Keratinocyte (primary cell): ENCODE data around the gene IL27RA. TPM values are rescaled to one million over a fixed set of nuclear protein-coding genes. Genes with fewer than 3 reads are reported as not detected.

Experiments used
- DNase-seq: peaks from one replicate; pipeline ENCODE4 v3.0.0-alpha.2; 2011; ENCODE audit warnings: low read depth, missing footprints, low spot score
- FAIRE-seq: peaks from 2 replicates; lab custom pipeline; 2011; peaks lifted over from hg19 to GRCh38; lab: Jason Lieb, UNC
- H2AFZ ChIP-seq: 2 replicates; pipeline ENCODE4 v1.6.0; 2012; ENCODE audit warnings: low read length, control low read depth, inconsistent platforms; ENCODE audit not compliant: control insufficient read depth
- H3K27ac ChIP-seq: 2 replicates; pipeline ENCODE4 v1.5.1; 2011; ENCODE audit warnings: low read length; ENCODE audit not compliant: control insufficient read depth, insufficient read depth
- H3K27me3 ChIP-seq: 3 replicates; pipeline ENCODE4 v1.6.0; 2011; ENCODE audit warnings: low read length; ENCODE audit not compliant: control insufficient read depth, insufficient read depth; ENCODE audit errors: extremely low read depth
- H3K36me3 ChIP-seq, 2 experiments: 2 replicates in 1 of 2; 3 replicates in 1 of 2; pipeline ENCODE4 v1.5.1; 2011; ENCODE audit warnings: low read length in 2 of 2, mild to moderate bottlenecking in 1 of 2; ENCODE audit not compliant: control insufficient read depth in 2 of 2, insufficient read depth in 2 of 2; ENCODE audit errors: extremely low read depth in 1 of 2
- H3K4me1 ChIP-seq: 3 replicates; pipeline ENCODE4 v1.5.1; 2011; ENCODE audit warnings: low read length; ENCODE audit not compliant: control insufficient read depth, insufficient read depth; ENCODE audit errors: extremely low read depth
- H3K4me2 ChIP-seq: 3 replicates; pipeline ENCODE4 v1.6.0; 2011; ENCODE audit warnings: low read depth, low read length; ENCODE audit not compliant: control insufficient read depth, insufficient read depth; ENCODE audit errors: extremely low read depth
- H3K4me3 ChIP-seq, 3 experiments: fragments of 200-600 bp in 1 of 3; sonication (generic) in 1 of 3; 2 replicates in 2 of 3; 3 replicates in 1 of 3; pipeline ENCODE4 v1.5.1; 2011 to 2016; ENCODE audit warnings: low read length in 3 of 3, mild to moderate bottlenecking in 3 of 3, control low read depth in 2 of 3, inconsistent platforms in 1 of 3, low read depth in 1 of 3, mixed read lengths in 1 of 3, mixed run types in 1 of 3, moderate library complexity in 1 of 3; ENCODE audit not compliant: control insufficient read depth in 2 of 3, insufficient read depth in 2 of 3; ENCODE audit errors: extremely low read depth in 1 of 3
- H3K79me2 ChIP-seq: 2 replicates; pipeline ENCODE4 v1.6.0; 2012; ENCODE audit warnings: low read length; ENCODE audit not compliant: control insufficient read depth, insufficient read depth
- H3K9ac ChIP-seq: 3 replicates; pipeline ENCODE4 v1.6.0; 2011; ENCODE audit warnings: low read length; ENCODE audit not compliant: control insufficient read depth, insufficient read depth; ENCODE audit errors: extremely low read depth
- H3K9me1 ChIP-seq: 3 replicates; pipeline ENCODE4 v1.6.0; 2011; ENCODE audit warnings: low read length; ENCODE audit not compliant: control insufficient read depth, insufficient read depth; ENCODE audit errors: extremely low read depth
- H3K9me3 ChIP-seq: 2 replicates; pipeline ENCODE4 v1.5.1; 2012; ENCODE audit warnings: low read depth, low read length; ENCODE audit not compliant: control insufficient read depth
- H4K20me1 ChIP-seq: 3 replicates; pipeline ENCODE4 v1.6.0; 2011; ENCODE audit warnings: low read length; ENCODE audit not compliant: control insufficient read depth, insufficient read depth; ENCODE audit errors: extremely low read depth
- CTCF ChIP-seq, 3 experiments: IDR thresholded peaks in 1 of 3; conservative IDR thresholded peaks in 1 of 3; optimal IDR thresholded peaks in 1 of 3; 2 replicates in 2 of 3; 3 replicates in 1 of 3; pipeline versions ENCODE3 to v1.5.1; 2011; ENCODE audit warnings: low read length in 3 of 3, mild to moderate bottlenecking in 3 of 3, moderate library complexity in 2 of 3, control low read depth in 1 of 3, inconsistent platforms in 1 of 3; ENCODE audit not compliant: insufficient read depth in 2 of 3; ENCODE audit errors: extremely low read depth in 1 of 3
- EZH2 ChIP-seq: IDR thresholded peaks from one replicate; pipeline ENCODE4 v1.6.1; 2012; ENCODE audit warnings: inconsistent platforms, mild to moderate bottlenecking, low read length, moderate library complexity
- dilution Hi-C: fragments of 300-500 bp; cut with MboI; formaldehyde crosslinking; loops from one replicate; pipeline ENCODE4 v1.7.0; 2020; ENCODE audit warnings: low sequenced_read_pairs; ENCODE audit not compliant: extremely low pct_ligation_motif_present
- polyA plus RNA-seq, 5 experiments: library from polyadenylated mRNA; depleted of rRNA in 3 of 5; stranded (reverse) in 3 of 5; stranded (forward) in 1 of 5; unstranded in 1 of 5; fragments of >200 nt; gene quantifications; 1 replicate in 1 of 5; 2 replicates in 3 of 5; 3 replicates in 1 of 5; pipeline versions ENCODE4 v1.2.1 to v1.2.3, GENCODE V29; 2011 to 2012; ENCODE audit warnings: missing spikeins in 2 of 5, low read depth in 1 of 5, low replicate concordance in 1 of 5

IL27RA gene
- polyA plus RNA-seq, 1 donor (not counting 4 experiments of a cell fraction or from before 2014, with no cell fraction given) = 2.2 TPM

GRCh38 chr19:14062558-14062855 lies 30.9 kb downstream of the IL27RA start:
- no peak for FAIRE-seq

GRCh38 chr19:14063105-14063504 lies 31.5 kb downstream of the IL27RA start:
- peaks cover 26% of the 10 kb centered on the region for H3K27me3 ChIP-seq
- no peaks in the 10 kb centered on the region for H3K79me2 ChIP-seq
- H3K9me3 ChIP-seq = no peaks in the 10 kb centered on the region
- H3K4me3 ChIP-seq = no peak overlapping the region
- TF ChIP-seq CTCF (optimal IDR thresholded peaks at IDR 0.05 in 1 of 3, IDR thresholded peaks at IDR 0.05 in 1 of 3, conservative IDR thresholded peaks at IDR 0.05 in 1 of 3; ENCODE audit: extremely low read depth in 1 of 3, insufficient read depth in 2 of 3, low read length in 3 of 3) (no peak), EZH2 (no peak)
- FAIRE-seq (no peak), DNase-seq (no peak)
- dilution Hi-C loops = no loop called here
- H2AFZ ChIP-seq = no peak overlapping the region
- no peaks in the 10 kb centered on the region for H3K4me1 ChIP-seq
- no peak overlapping the region for H3K4me2 ChIP-seq
- H3K9ac ChIP-seq = no peak overlapping the region
- H3K27ac ChIP-seq = no peak overlapping the region
- no peaks in the 10 kb centered on the region for H4K20me1 ChIP-seq
- H3K36me3 ChIP-seq = no peaks in the 10 kb centered on the region
- H3K9me1 ChIP-seq = no peaks in the 10 kb centered on the region

More at GRCh38 chr19:14062558-14062855, 30.9 kb downstream of the IL27RA start:
- Histone ChIP-seq H3K4me3 (no peak overlapping the region), H3K9me3 (no peaks in the 10 kb centered on the region), H3K27me3 (peaks cover 30% of the 10 kb centered on the region), H3K27ac (no peak overlapping the region), H2AFZ (no peak overlapping the region), H3K4me1 (no peaks in the 10 kb centered on the region), H3K36me3 (no peaks in the 10 kb centered on the region), H3K9me1 (no peaks in the 10 kb centered on the region), H3K9ac (no peak overlapping the region), H3K4me2 (no peak overlapping the region), H4K20me1 (no peaks in the 10 kb centered on the region), H3K79me2 (no peaks in the 10 kb centered on the region)
- no peak for TF ChIP-seq CTCF (optimal IDR thresholded peaks at IDR 0.05 in 1 of 3, IDR thresholded peaks at IDR 0.05 in 1 of 3, conservative IDR thresholded peaks at IDR 0.05 in 1 of 3; ENCODE audit: extremely low read depth in 1 of 3, insufficient read depth in 2 of 3, low read length in 3 of 3)
- TF ChIP-seq EZH2 = no peak
- no peak for DNase-seq
- dilution Hi-C loops = no loop called here
